ENCODE results near the gene RASGRF2.
"Not testable (repeated sequence)": the region's sequence is repeated elsewhere in the genome, so short reads cannot be mapped to it uniquely, and the experiment has no call there.

Gene RASGRF2

DNA sequence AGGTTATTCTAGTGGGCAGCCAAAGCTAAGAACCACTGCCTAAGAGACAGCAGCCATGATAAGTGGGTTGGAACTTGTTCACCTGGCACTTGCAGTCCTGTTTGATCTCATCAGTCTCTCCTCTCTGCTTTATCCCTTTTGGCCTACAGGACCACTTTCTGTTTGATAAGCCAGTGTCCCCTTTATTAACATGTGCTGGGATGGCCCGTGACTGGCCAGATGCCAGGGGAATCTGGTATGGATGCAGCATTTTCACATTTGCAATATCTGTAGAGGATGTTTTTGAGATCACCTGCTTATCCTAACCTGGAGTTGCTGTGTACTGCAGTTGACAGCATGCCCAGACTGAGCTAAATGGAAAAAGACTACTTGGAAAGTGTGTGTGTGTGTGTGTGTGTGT lies 296.6 kb downstream of the RASGRF2 start:
- no peak overlapping the region for H3K4me3 ChIP-seq (ENCODE audit: low read length)
- TF ChIP-seq, protein P1, sequence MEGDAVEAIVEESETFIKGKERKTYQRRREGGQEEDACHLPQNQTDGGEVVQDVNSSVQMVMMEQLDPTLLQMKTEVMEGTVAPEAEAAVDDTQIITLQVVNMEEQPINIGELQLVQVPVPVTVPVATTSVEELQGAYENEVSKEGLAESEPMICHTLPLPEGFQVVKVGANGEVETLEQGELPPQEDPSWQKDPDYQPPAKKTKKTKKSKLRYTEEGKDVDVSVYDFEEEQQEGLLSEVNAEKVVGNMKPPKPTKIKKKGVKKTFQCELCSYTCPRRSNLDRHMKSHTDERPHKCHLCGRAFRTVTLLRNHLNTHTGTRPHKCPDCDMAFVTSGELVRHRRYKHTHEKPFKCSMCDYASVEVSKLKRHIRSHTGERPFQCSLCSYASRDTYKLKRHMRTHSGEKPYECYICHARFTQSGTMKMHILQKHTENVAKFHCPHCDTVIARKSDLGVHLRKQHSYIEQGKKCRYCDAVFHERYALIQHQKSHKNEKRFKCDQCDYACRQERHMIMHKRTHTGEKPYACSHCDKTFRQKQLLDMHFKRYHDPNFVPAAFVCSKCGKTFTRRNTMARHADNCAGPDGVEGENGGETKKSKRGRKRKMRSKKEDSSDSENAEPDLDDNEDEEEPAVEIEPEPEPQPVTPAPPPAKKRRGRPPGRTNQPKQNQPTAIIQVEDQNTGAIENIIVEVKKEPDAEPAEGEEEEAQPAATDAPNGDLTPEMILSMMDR (conservative IDR thresholded peaks at IDR 0.05; ENCODE audit: low read depth, low read length): no peak
- no peak for DNase-seq (ENCODE audit: low read depth)

DNA sequence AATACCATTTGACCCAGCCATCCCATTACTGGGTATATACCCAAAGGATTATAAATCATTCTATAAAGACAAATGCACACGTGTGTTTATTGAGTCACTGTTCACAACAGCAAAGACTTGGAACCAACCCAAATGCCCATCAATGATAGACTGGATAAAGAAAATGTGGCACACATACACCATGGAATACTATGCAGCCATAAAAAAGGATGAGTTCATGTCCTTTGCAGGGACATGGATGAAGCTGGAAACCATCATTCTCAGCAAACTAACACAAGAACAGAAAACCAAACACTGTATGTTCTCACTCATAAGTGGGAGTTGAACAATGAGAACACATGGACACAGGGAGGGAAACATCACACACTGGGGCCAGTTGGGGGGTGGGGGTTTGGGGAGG lies 302.6 kb downstream of the RASGRF2 start:
- not testable (repeated sequence) for DNase-seq (ENCODE audit: low read depth); H3K4me3 ChIP-seq (ENCODE audit: low read length)

DNA sequence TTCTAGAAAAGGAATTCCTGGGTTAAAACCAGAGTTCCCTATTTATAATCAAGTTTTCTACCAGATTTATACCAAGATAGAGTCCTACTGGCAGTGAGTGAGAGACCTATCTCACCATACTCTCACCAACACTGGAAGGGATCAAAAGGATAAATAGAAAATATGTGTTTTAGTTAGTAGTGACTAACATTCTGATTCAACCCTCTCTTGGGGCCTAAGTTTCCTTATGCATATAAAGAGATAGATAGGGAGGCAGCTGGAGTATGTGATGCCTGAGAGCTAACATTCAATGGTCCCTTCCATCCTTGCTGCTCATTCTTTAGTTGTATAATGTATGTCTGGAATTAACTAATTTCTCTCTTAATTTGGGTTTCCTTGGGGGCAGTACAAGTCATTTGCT lies 304.9 kb downstream of the RASGRF2 start:
- H3K4me3 ChIP-seq (ENCODE audit: low read length): no peak overlapping the region
- TF ChIP-seq, protein P1 (conservative IDR thresholded peaks at IDR 0.05; ENCODE audit: low read depth, low read length): no peak
- DNase-seq (ENCODE audit: low read depth): no peak

DNA sequence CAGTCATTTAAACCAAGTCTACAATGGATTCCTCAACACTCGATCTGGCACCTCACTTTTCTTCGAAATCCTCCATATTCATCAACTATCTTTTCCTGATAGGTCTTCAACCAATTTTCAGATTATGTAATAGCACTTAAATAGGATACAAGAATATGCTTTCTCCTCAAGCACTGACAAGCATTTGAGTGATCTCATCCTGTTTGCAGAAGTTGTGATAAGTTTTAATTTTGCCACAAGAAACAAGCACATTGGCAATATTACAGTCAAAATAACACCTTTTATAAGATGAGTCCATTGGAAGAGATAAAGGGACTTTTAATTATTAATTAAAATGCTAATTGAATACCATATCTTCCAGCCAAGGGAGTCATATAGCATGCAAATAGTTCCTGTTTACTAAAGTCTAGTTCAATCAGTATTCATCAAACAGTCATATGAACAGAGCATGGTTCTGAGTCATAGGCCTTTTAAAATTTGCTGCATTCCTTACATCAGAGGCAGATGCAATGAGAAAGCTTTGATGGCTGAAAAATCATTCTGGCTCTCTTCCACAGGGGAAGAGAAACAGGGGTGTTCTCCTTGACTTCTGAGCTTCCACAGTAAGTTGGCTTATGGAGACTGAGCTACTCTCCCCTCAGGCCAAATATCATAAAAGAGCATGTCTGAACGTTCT lies 308.5 kb downstream of the RASGRF2 start:
- peak; percentile 87 for DNase-seq (ENCODE audit: low read depth)
- TF ChIP-seq, protein P1 (conservative IDR thresholded peaks at IDR 0.05; ENCODE audit: low read depth, low read length): no peak
- H3K4me3 ChIP-seq (ENCODE audit: low read length): no peak overlapping the region

DNA sequence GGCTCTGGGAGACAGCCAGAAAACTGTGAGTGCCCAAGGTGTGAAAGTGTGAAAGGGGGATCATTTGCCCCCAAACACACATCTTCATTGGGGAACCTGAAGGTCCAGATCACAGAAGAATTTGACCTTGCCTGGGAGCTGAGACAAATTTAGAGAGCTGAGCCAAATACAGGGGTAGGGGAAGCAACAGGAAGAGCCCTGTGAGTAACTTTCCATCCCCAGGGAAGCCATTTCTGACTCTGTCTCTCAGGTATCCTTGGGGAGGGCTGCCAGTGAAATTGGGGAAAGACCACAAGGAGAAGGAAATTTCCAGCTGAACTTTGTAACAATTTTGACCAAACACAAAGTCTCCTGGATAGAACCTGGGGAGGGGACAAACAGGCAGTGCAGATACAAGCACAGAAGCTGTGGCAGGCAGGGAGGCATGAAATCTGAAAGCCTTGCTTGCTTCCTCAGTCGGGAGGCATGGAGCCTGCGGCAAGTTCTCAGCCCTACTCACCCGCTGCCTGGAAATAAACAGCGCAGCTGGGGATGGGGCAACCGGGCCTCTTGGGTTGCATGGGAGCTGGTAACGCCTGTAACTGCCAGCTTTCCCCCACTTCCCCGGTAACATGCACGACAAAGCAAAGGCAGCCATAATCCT lies 309.7 kb downstream of the RASGRF2 start:
- DNase-seq (ENCODE audit: low read depth): no peak
- no peak overlapping the region for H3K4me3 ChIP-seq (ENCODE audit: low read length)
- TF ChIP-seq, protein P1 (conservative IDR thresholded peaks at IDR 0.05; ENCODE audit: low read depth, low read length): no peak

DNA sequence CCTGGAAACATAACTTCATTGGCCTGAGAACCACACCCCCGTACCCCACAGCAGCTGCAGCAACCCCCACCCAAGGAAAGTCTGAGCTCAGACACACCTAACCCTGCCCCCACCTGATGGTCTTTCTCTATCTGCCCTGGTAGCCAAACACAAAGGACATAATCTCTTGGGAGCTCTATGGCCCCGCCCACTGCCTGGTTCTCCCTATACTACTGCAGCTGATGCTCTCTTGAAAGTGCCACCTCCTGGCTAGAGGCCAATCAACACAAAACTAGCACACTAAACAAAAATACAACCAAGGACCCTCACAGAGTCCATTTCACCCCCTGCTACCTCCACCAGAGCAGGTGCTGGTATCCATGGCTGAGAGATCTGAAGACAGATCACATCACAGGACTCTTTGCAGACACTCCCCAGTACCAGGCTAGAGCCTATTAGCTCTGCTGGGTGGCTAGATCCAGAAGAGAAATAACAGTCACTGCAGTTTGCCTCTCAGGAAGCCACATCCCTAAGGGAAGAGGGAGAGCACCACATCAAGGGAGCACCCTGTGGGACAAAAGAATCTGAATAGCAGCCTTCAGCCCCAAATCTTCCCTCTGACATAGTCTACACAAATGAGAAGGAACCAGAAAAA lies 310.3 kb downstream of the RASGRF2 start:
- H3K4me3 ChIP-seq (ENCODE audit: low read length); DNase-seq (ENCODE audit: low read depth): not testable (repeated sequence)
